EH (cell line): ENCODE measurements around the gene C1QTNF1.

Experiments used
- DNase-seq: peaks from one replicate; pipeline ENCODE4 v3.0.0-alpha.2; 2015; ENCODE audit warnings: low read depth

C1QTNF1 gene

DNA sequence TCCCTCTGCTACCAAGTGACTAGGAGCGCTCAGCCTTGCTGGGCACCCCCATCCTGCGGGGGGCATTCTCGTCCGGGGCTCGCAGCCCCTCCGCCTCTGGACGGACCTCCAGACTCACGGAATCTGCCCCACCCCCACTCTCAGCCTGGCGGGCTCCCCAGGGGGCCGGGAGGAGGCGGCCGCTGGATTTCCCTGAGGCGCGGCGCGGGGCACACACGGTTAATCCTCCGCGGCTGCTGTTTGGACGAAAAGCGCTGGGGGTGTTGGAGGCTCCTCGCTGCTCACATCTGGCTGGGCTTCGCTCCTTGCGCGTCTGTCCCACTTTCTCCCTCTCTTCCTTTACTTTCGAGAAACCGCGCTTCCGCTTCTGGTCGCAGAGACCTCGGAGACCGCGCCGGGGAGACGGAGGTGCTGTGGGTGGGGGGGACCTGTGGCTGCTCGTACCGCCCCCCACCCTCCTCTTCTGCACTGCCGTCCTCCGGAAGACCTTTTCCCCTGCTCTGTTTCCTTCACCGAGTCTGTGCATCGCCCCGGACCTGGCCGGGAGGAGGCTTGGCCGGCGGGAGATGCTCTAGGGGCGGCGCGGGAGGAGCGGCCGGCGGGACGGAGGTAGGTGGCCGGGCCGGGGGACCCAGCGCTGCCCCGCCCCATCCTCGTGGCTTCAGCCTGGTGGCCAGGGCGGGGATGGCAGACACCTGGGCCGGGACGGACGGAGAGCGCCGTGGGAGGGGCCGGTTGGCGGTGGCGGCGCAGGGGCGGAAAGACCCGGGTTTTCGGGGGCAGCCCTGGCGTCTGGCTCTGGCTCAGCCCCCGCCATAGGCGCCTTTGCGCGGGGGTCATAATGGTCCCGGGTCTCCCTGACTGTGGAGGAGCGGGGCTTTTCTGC, at the start of gene C1QTNF1:
Gene C1QTNF1 (plus strand): TSS at position 284 of the 886 bp plus-strand sequence. CDS start 19,800 bp downstream, outside the sequence.
- DNase-seq, result peak; percentile 56

GRCh38 chr17:78974635-78975591, 49.1 kb upstream of the C1QTNF1 start:
- DNase-seq, result peak; percentile 83

GRCh38 chr17:78976907-78977680, 46.9 kb upstream of the C1QTNF1 start:
- no peak for DNase-seq

DNA sequence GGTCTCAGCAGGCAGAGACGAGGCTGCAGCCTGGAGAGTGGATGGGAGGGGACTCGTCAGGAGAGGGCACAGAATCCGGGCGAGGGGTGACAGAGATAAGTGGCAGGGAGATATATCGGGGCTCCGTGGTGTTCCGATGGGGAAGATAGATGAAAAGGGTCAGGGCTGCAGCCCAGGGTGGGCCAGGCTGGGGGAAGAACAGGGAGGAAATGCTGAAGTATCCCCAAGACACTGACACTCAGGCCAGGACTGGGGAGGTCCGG, 46.4 kb upstream of the C1QTNF1 start:
- no peak for DNase-seq

DNA sequence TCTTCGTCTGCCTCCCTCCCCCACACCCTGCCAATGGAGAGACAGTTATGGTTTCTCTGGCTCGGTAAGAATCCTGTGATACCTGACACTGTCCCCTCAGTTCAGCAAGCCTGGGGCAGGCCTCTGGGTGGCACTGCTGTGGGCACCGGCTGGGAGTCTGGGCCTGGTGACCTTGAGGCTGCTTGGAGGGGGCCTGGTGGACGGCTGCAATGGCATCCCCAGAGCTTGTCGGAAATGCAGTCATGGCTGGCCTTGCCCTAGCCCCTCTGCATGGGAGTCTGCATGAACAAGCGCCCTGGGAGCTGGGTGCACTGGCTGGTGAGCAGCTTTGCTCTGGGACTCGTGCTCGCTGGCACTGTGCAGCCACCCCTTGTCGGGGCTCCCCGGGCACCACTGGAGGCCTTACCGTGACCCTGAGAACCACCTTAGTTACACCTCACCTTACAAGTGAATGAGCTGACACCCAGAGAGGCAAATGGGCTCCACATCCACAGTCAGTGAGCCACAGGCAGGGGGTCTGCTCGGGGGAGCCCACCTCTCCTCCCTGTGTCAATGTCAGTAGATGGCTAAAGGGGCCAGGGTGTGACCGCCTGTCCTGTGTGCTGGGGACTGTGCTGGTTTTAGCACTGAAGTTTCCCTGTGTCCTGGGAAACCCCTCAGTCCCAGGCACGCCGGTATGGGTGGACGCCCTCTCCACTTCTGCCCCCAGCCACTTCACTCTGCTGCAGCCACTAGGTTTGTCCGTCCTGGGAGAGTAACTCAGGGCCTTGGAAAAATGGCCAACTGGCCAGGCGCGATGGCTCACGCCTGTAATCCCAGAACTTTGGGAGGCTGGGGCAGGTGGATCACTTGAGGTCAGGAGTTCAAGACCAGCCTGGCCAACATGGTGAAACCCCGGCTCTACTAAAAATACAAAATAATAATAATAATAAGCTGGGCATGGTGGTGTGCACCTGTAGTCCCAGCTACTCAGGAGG, 45.7 kb upstream of the C1QTNF1 start:
- no peak for DNase-seq

DNA sequence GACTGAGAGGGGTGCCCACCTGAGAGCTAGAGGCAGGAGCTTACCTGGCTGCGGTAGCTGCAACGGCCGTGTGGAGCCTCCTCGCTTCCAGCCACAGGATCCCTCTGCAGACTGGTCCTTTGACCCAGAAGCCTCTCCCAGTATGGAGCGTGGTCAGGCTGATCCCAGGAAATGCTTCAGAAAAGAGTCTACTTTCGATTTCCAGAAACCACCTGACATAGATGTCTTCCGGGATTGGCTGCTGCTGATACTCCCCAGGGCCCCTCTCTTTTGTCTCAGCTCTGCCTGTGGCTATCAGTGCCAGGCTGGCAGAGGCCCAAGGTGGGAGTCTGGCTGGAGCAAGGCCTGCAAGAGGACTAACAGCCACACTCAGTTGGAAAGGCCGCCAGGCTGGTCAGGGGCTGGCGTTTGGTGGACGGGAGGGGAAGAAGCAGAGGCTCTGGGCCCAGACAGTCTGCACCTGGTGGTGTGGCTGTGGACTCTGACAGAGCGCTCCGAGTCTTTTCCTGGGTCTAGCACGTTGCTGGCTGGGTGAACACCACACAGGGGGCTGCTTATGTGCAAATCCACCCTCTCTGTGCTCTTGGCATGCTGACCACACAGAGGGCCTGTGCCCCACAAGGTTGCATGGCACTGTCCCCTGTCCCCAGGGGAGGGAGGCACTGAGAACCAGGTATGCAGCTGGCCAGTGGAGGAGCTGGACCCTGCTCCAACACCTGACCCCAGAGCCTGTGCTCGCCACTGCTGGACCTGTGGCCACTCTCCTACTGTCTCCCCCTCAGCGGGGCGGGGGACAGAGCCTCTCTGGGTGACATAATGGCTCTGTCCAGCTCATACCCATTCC, 44.0 kb upstream of the C1QTNF1 start, which contains the start of gene LGALS3BP:
Gene LGALS3BP (minus strand): TSS at position 144 of the 844 bp plus-strand sequence. CDS start 2,732 bp downstream, outside the sequence.
- DNase-seq, result peak; percentile 80

DNA sequence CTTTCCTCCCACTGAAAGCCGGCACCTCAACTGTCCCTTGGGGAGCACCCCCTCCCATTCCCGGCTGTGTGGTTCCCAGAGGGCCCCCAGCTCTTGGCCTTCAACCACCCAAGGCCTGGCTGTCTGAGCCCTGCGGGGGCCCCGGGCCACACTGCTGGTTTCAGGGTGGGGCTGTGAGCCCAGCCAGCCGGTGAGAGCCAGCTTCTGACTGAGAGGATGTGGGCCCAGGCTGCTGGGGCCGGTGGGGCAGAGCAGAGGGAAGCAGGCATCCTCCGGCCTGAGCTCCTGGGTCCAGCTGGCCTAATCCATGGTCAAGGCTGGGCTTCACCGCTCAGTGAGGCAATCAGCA, 43.4 kb upstream of the C1QTNF1 start:
- no peak for DNase-seq

- no peak for DNase-seq
Measured at GRCh38 chr17:78981010-78981888, 42.7 kb upstream of the C1QTNF1 start.

GRCh38 chr17:78985395-78985794, 38.6 kb upstream of the C1QTNF1 start:
- DNase-seq, result no peak

- DNase-seq, result no peak
Measured at GRCh38 chr17:78986048-78986648, 37.8 kb upstream of the C1QTNF1 start.

DNA sequence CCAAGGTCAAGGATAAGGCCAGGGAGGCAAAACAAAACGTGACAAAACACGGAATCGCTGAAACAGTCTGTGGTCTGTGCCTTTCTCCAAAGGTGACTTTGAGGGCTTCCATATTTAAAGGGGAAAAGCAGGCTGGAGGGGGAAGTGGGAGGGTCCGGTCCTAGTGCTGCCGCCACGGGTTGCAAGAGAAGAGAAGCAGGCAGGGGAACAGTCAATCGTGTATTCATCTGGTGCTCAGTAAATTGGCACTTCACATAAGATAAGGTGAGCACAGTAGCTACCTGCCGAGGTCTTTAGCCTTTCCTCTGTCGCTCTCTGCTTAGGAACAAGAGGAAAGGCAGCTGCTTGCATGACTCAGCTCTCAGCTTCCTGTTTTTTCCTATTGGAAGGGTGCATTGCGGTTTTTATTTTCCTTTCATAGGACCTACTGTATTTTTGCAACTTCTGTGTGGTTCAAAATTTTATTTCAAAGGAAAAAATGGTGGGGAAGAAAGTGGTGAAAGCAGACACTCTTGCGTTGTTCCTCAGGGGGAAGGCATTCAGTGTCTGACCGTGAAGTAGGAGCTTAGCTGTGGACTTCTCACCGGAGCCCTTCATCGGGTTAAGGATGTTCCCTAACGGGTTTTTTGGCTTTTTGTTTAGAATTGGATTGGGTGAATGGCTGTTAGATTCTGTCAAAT, 37.2 kb upstream of the C1QTNF1 start:
- DNase-seq, result peak; percentile 67

- DNase-seq, result no peak
Measured at GRCh38 chr17:78988152-78988551, 35.8 kb upstream of the C1QTNF1 start.

- DNase-seq, result no peak
Measured at GRCh38 chr17:78990349-78991016, 33.5 kb upstream of the C1QTNF1 start.

DNA sequence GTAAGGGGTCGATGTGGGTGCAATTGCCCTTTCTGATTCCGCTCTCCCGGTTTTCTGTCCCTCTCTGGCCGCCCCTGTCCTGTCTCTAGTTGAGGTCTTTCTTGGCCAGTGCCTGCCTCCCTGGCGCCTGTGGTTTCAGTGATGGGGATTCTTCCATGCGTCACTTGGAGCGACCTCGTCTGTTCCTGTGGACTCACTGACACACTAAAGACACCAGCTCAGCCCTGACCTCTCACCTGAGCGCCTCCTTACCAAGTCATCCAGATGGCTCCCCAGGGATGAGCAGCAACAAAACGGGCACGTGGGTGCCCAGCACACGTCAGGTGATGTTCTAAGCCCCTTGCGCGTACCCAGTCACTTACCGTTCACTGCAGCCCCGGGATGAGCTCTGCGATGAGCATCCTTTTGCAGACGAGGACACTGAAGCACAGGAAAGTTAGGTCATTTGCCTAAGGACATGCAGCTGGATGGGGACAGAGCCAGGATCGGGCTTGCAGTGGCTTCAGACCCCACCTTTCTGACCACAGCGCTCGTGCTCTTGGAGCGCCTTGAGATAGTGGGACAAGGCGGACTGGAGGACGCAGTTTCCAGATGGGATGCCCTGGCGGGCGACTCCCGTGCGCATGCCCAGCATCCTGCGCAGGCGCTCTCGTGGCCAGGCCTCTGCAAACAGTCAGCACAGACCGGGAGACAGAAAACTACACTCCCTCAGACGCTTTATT, 32.8 kb upstream of the C1QTNF1 start:
- no peak for DNase-seq

DNA sequence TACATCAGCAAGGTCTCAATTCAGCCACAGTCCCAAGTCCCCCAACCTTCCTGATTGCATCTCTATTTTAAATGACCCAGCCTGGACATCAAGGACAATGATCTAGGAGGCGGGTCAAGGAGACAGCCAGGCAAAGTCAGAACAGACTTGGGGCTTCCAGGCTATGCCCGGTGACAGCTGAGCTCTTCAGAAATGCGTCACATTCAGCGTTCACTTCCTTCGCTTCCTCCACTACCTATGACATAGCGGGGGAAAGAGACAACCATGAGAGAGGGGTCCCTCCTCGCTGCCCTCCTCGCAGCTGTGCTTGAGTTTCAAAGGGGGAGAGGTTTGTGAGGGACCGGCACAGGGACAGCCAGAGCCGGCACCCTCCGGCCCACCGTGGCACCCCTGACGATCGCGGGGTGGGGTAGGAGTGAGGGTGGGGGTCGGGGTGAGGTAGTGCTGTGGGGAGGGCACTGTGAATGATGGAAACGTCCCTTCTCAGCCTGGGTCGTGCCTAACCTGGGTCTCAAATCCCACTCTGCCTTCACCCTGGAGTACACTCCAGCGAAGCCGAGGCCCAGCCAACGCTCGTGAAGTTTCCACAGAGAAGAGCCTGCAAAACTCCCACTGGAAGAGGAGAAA, 31.9 kb upstream of the C1QTNF1 start:
- DNase-seq, result no peak

DNA sequence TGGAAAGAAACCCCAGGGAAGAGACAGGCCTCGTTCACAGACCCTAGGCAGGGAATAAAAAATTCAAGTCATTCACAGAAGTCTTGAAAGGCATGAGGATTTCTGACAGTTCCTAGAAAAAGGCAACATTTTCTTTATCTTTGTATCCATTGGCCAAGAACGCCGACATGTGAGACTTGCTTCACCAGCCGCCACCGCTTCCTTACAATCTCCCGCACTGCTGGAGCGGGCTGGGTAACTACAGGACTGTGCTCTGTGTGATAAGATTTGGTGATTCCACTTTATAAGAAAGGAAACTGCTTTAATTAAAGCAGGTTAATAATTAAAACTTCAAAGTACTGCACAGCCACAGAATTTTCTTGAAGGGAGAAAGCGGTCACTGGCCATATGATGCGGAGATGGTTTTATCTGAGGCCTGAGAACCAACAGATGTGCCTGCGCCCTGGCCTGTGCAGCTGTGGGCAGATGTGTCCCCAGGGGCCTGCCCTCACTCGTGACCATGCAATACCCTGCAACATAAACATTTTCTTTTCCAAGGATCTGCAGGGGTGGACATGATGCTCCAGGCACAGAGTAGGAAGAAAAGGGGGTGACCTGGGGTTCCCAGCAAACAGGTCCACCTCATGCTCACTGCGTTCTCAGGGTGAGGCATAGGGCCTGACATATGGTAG, 31.3 kb upstream of the C1QTNF1 start:
- no peak for DNase-seq
